ENCODE results near the gene TRIM69.

GRCh38 chr15:44804298-44805046, 68.1 kb downstream of the TRIM69 start:
- TF ChIP-seq ZNF274 (IDR thresholded peaks at IDR 0.05; ENCODE audit: borderline replicate concordance, extremely low read depth, low read length) (no peak), SP1 (IDR thresholded peaks at IDR 0.05; ENCODE audit: low read depth, low read length) (no peak), ATF2 (IDR thresholded peaks at IDR 0.05; ENCODE audit: low read length) (no peak), BRCA1 (IDR thresholded peaks at IDR 0.05; ENCODE audit: low read depth, low read length) (no peak), SIN3A (conservative IDR thresholded peaks at IDR 0.05 in 1 of 2, IDR thresholded peaks at IDR 0.05 in 1 of 2; ENCODE audit: low read depth in 1 of 2, low read length in 2 of 2) (no peak), CTCF (IDR thresholded peaks at IDR 0.05; ENCODE audit: control extremely low read depth in 1 of 3, insufficient read depth in 1 of 3, low read depth in 1 of 3, low read length in 3 of 3) (no peak), RBBP5 (IDR thresholded peaks at IDR 0.05; ENCODE audit: borderline replicate concordance, low read depth, low read length) (no peak), RAD21 (IDR thresholded peaks at IDR 0.05 in 1 of 2, conservative IDR thresholded peaks at IDR 0.05 in 1 of 2; ENCODE audit: low read depth in 2 of 2, low read length in 2 of 2) (no peak), EP300 (IDR thresholded peaks at IDR 0.05; ENCODE audit: borderline replicate concordance in 1 of 2, low read depth in 2 of 2, low read length in 2 of 2) (no peak), EZH2 (IDR thresholded peaks at IDR 0.05; ENCODE audit: low read depth, low read length, severe bottlenecking) (no peak)

Measured in H1 (cell line).